Measurements from ENCODE around the gene PROKR2. TPM values are rescaled to one million over a fixed set of nuclear protein-coding genes. Genes with fewer than 3 reads are reported as not detected.

PROKR2 gene
- total and polyA plus RNA-seq, 2 of the 13 experiments (the other 11 are each of a cell fraction or from before 2014, with no cell fraction given): not detected

GRCh38 chr20:5268449-5268848 is 48.3 kb downstream of the PROKR2 start (continued):
- TF ChIP-seq USF2 (IDR thresholded peaks at IDR 0.05; ENCODE audit: low read depth, low read length): no peak
- TF ChIP-seq USF2 (CRISPR knock-in tag; IDR thresholded peaks at IDR 0.05; ENCODE audit: borderline replicate concordance): no peak

DNA sequence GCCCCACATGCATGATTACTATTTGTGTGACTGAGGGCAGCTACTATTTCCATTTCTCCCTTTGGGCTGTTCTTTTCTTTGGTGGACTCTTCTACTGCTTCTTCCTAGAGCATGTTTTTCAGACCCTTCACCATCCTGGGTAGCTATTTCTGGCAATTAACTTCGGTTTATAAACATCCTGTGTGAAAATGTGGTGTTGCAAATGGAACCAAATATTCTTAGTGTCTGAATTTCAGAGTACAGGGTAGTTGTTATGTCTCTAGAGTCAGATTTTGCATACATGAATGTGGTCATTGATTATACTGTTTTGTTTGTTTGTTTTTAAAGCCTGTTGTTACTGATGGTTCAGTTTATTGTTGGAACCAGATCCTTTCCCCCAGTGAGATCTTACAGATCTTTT is 49.7 kb downstream of the PROKR2 start:
- H3K4me1 ChIP-seq (ENCODE audit: insufficient read depth, low read length): no peaks in the 10 kb centered on the region
- H3K4me2 ChIP-seq (ENCODE audit: low read depth, low read length): no peak overlapping the region
- POLR2A ChIA-PET: no interaction called here
- no TSS peak for BruUV-seq (replicated peaks)
- WGBS (ENCODE audit: low lambda C conversion rate): 2% methylated on average over 1 of the region's 1 CpG
- H3K79me2 ChIP-seq (ENCODE audit: insufficient read depth, low read length): no peaks in the 10 kb centered on the region
- peaks cover 8 to 53% of the 10 kb centered on the region in 2 experiments; a peak in 4 of 5 replicates for H3K27me3 ChIP-seq (ENCODE audit: control insufficient read depth in 1 of 2, insufficient read depth in 2 of 2, low read length in 2 of 2)
- in situ Hi-C loops (cut with HindIII; ENCODE audit: extremely low pct_ligation_motif_present, low pct_unique_long_range_greater_than_20kb) (no loop called here), intact Hi-C loops (cut with micrococcal nuclease; ENCODE audit: unreplicated experiment) (no loop called here)
- H3K9ac ChIP-seq (ENCODE audit: insufficient read depth, low read depth, low read length): no peak overlapping the region
- no peak overlapping the region for H3K4me3 ChIP-seq (replicated peaks in 1 of 3; ENCODE audit: insufficient read depth in 1 of 3, low read depth in 2 of 3, low read length in 3 of 3)
- DNase-seq (ENCODE audit: low spot score): no peak
- no peaks in the 10 kb centered on the region for H4K20me1 ChIP-seq (ENCODE audit: insufficient read depth, low read length)
- no peaks in the 10 kb centered on the region for H3K9me3 ChIP-seq (ENCODE audit: low read length)
- no peak for FAIRE-seq
- no peak overlapping the region for H3K27ac ChIP-seq (ENCODE audit: extremely low read length, insufficient read depth, low read length)
- CTCF ChIA-PET (ENCODE audit: low intra/inter-chr PET ratio, low total read pairs): no interaction called here
- H3K36me3 ChIP-seq (replicated peaks in 1 of 2; ENCODE audit: control insufficient read depth in 1 of 2, insufficient read depth in 2 of 2, low read length in 2 of 2): no peaks in the 10 kb centered on the region
- no peak for ATAC-seq
- H2AFZ ChIP-seq (ENCODE audit: low read length): no peak overlapping the region
- no peak for TF ChIP-seq HOXA5 (CRISPR knock-in tag; IDR thresholded peaks at IDR 0.05)
- no peak for TF ChIP-seq ATF7-NPFF (CRISPR knock-in tag; IDR thresholded peaks at IDR 0.05; ENCODE audit: low read depth)
- no peak for TF ChIP-seq REST (IDR thresholded peaks at IDR 0.05; ENCODE audit: borderline replicate concordance in 1 of 2, low read depth in 1 of 2, low read length in 2 of 2)
- no peak for TF ChIP-seq HBP1 (CRISPR knock-in tag; IDR thresholded peaks at IDR 0.05; ENCODE audit: low read depth)
- TF ChIP-seq ZFAT (CRISPR knock-in tag; conservative IDR thresholded peaks at IDR 0.05): no peak
- no peak for TF ChIP-seq ZBTB2 (CRISPR knock-in tag; IDR thresholded peaks at IDR 0.05; ENCODE audit: low read depth)
- no peak for TF ChIP-seq HMGXB4 (CRISPR knock-in tag; IDR thresholded peaks at IDR 0.05; ENCODE audit: borderline replicate concordance in 1 of 2, low read depth in 1 of 2)
- TF ChIP-seq SATB2 (CRISPR knock-in tag; IDR thresholded peaks at IDR 0.05): no peak
- TF ChIP-seq MYC (CRISPR knock-in tag; IDR thresholded peaks at IDR 0.05; ENCODE audit: borderline replicate concordance): no peak
- TF ChIP-seq ZEB1 (IDR thresholded peaks at IDR 0.05; ENCODE audit: insufficient replicate concordance, low read depth): no peak
